Measurements from ENCODE around the gene FOXD4L1.
"Not testable (repeated sequence)": the region's sequence is repeated elsewhere in the genome, so short reads cannot be mapped to it uniquely, and the experiment has no call there.

GRCh38 chr2:113510913-113511312, 12.4 kb downstream of the FOXD4L1 start:
- TF ChIP-seq, protein P1, sequence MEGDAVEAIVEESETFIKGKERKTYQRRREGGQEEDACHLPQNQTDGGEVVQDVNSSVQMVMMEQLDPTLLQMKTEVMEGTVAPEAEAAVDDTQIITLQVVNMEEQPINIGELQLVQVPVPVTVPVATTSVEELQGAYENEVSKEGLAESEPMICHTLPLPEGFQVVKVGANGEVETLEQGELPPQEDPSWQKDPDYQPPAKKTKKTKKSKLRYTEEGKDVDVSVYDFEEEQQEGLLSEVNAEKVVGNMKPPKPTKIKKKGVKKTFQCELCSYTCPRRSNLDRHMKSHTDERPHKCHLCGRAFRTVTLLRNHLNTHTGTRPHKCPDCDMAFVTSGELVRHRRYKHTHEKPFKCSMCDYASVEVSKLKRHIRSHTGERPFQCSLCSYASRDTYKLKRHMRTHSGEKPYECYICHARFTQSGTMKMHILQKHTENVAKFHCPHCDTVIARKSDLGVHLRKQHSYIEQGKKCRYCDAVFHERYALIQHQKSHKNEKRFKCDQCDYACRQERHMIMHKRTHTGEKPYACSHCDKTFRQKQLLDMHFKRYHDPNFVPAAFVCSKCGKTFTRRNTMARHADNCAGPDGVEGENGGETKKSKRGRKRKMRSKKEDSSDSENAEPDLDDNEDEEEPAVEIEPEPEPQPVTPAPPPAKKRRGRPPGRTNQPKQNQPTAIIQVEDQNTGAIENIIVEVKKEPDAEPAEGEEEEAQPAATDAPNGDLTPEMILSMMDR (IDR thresholded peaks at IDR 0.05), result not testable (repeated sequence)
- TF ChIP-seq POLR2A (IDR thresholded peaks at IDR 0.05), result not testable (repeated sequence)

Measured in right lobe of liver (tissue), 4 donors.